Spinal cord (tissue), 10 donors: ENCODE measurements around the gene CTU2. TPM values are rescaled to one million over a fixed set of nuclear protein-coding genes. Genes with fewer than 3 reads are reported as not detected.
"Not testable (repeated sequence)": the region's sequence is repeated elsewhere in the genome, so short reads cannot be mapped to it uniquely, and the experiment has no call there.

Experiments
- DNase-seq, 6 donors: peaks; one replicate each; pipeline versions ENCODE4 v3.0.0 to v3.0.0-alpha.2; 2013 to 2015; ENCODE audit warnings: low spot score in 6 of 6, low read depth in 4 of 6
- H3K27ac ChIP-seq: one replicate; pipeline ENCODE4 v1.5.1; 2013; ENCODE audit warnings: low read depth, low read length, control low read depth
- H3K27me3 ChIP-seq: one replicate; pipeline ENCODE4 v1.6.1; 2013; ENCODE audit warnings: low read length; ENCODE audit not compliant: control insufficient read depth, insufficient read depth
- H3K36me3 ChIP-seq: one replicate; pipeline ENCODE4 v1.6.1; 2013; ENCODE audit warnings: low read length; ENCODE audit not compliant: control insufficient read depth, insufficient read depth
- H3K4me1 ChIP-seq: one replicate; pipeline ENCODE4 v1.6.1; 2013; ENCODE audit warnings: low read length; ENCODE audit not compliant: control insufficient read depth, insufficient read depth
- H3K4me3 ChIP-seq: one replicate; pipeline ENCODE4 v1.5.1; 2013; ENCODE audit warnings: low read depth, low read length, control low read depth
- H3K9me3 ChIP-seq: one replicate; pipeline ENCODE4 v1.6.1; 2013; ENCODE audit warnings: low read length; ENCODE audit not compliant: control insufficient read depth, insufficient read depth
- WGBS: methylation state at CpG from one replicate; pipeline ENCODE4 v1.1.5; 2013; ENCODE audit warnings: missing lambda C conversion rate; ENCODE audit not compliant: insufficient coverage; 5-methylcytosine and 5-hydroxymethylcytosine counted together
- polyA plus RNA-seq, 2 donors: library from polyadenylated mRNA; unstranded; fragments of 120-200 nt; gene quantifications; one replicate each; pipeline ENCODE4 v1.2.1, GENCODE V29; 2013; ENCODE audit not compliant: insufficient read length in 2 of 2
- total RNA-seq, 2 donors: library from RNA; depleted of rRNA in 1 of 2; stranded (reverse); fragments of 120-200 nt in 1 of 2; fragments of >200 nt in 1 of 2; gene quantifications; one replicate each; pipeline versions ENCODE4 v1.2.3 to v1.2.4, GENCODE V29; 2013 to 2014
- donor health status: healthy.

The CTU2 gene
- total and polyA plus RNA-seq, 4 donors, result 8.6 to 25.8 (median 20.0) TPM

GRCh38 chr16:88667461-88667860 is 38.8 kb upstream of the CTU2 start:
- peaks cover 23% of the 10 kb centered on the region for H3K36me3 ChIP-seq
- H3K27me3 ChIP-seq, result no peaks in the 10 kb centered on the region
- WGBS, result 62% methylated on average over 5 of the region's 5 CpGs
- no peak overlapping the region for H3K4me3 ChIP-seq
- H3K9me3 ChIP-seq, result no peaks in the 10 kb centered on the region
- peaks cover 9% of the 10 kb centered on the region for H3K4me1 ChIP-seq
- no peak for DNase-seq
- no peak overlapping the region for H3K27ac ChIP-seq

GRCh38 chr16:88669493-88669892 is 36.8 kb upstream of the CTU2 start:
- 100% methylated on average over 1 of the region's 8 CpGs for WGBS
- not testable (repeated sequence) for H3K4me1 ChIP-seq, H3K27me3 ChIP-seq, H3K4me3 ChIP-seq, H3K9me3 ChIP-seq, DNase-seq, H3K27ac ChIP-seq
- H3K36me3 ChIP-seq, result peaks cover 39% of the 10 kb centered on the region

DNA sequence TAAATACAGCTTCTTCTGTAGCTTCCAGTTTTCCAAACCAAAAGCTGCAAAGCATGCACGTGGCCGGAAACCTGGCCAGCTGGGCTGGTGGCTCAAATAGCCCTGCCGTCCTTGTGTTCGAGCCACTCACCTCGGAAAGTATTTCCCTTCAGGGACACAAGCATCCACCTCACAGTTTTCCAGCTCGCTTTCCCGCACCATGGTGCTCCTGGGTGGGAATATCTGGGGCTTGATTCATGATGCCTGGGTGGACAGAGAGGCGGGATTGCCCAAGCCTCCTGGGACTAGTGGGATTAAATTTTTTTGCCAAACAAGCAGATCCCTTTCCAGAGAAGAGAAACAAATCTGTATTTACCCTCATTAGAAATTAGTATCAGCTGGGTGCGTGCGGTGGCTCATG is 36.3 kb upstream of the CTU2 start:
- DNase-seq, result no peak
- Histone ChIP-seq H3K4me3 (no peak overlapping the region), H3K27me3 (no peaks in the 10 kb centered on the region), H3K4me1 (no peaks in the 10 kb centered on the region), H3K9me3 (no peaks in the 10 kb centered on the region), H3K36me3 (peaks cover 42% of the 10 kb centered on the region), H3K27ac (no peak overlapping the region)
- 92% methylated on average over 7 of the region's 10 CpGs for WGBS

GRCh38 chr16:88671806-88672205 is 34.5 kb upstream of the CTU2 start:
- no peaks in the 10 kb centered on the region for H3K9me3 ChIP-seq
- no peak overlapping the region for H3K27ac ChIP-seq
- H3K27me3 ChIP-seq, result no peaks in the 10 kb centered on the region
- H3K4me3 ChIP-seq, result no peak overlapping the region
- no peaks in the 10 kb centered on the region for H3K4me1 ChIP-seq
- no peak for DNase-seq
- H3K36me3 ChIP-seq, result peaks cover 54% of the 10 kb centered on the region
- WGBS, result 89% methylated on average over 23 of the region's 23 CpGs

DNA sequence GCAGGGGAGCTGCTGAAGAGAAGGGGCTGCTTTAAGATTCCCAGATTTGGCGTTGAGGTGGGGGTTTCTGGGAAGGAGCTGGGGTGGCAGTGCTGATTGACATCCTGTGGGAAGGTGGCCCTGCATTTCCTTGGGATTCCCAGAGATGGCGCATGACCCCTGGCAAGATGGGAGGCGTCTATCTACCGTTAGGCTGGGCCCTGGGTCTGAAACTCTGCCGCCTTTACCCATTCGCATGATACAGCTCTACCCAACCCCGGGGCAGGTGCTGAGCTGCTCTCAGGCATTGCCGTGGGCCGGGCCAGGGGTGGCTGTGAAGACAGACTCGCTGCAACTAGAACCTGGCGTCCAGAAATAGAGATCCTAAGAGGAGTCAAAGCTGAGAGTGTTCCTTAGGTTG is 33.5 kb upstream of the CTU2 start:
- no peak overlapping the region for H3K4me3 ChIP-seq
- H3K36me3 ChIP-seq, result peaks cover 51% of the 10 kb centered on the region
- no peak for DNase-seq
- no peaks in the 10 kb centered on the region for H3K4me1 ChIP-seq
- H3K9me3 ChIP-seq, result no peaks in the 10 kb centered on the region
- peaks cover 2% of the 10 kb centered on the region for H3K27me3 ChIP-seq
- H3K27ac ChIP-seq, result no peak overlapping the region
- 33% methylated on average over 11 of the region's 11 CpGs for WGBS

GRCh38 chr16:88673716-88674379 is 32.5 kb upstream of the CTU2 start:
- no peak overlapping the region for H3K27ac ChIP-seq

DNA sequence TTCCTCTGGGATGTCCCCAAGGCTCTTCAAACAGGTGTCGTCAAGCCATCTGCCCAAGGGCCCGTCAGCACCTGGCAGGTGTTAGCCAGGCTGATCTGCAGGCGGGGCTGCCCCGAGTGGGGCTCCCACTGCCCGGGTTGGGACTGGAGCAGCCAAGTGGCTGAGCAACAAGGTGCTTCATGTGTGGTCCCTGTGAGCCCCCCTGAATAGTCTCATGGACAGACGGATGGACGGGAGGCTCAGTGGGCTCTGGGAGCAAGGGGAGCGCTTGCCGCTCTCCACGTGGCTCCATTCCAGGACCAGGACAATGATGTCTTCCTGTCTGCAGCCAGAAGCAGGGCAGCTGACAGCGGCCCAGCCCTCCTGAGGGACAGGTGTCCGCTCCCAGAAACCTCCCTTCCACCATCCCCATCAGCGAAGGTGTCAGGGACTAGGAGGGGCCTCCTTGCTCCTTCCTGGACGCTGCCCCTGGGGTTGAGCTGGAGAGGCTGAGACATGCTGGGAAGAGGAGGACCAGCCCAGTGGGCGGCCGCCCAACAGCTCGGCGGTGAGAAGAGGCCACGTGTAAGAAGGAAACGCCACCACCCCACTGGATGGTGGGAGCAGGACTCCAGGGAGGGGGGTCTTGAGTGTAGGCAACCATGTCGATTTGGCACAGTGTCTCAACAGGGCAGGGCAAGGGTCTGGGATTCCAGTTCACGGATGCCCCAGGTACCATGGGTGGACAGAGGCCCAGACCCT is 29.6 kb upstream of the CTU2 start:
- Histone ChIP-seq H3K36me3 (peaks cover 45% of the 10 kb centered on the region), H3K27ac (no peak overlapping the region), H3K27me3 (peaks cover 15% of the 10 kb centered on the region), H3K9me3 (no peaks in the 10 kb centered on the region), H3K4me1 (peaks cover 11% of the 10 kb centered on the region), H3K4me3 (no peak overlapping the region)
- WGBS, result 82% methylated on average over 19 of the region's 22 CpGs
- DNase-seq, result no peak

More at GRCh38 chr16:88673716-88674379, 32.5 kb upstream of the CTU2 start:
- Histone ChIP-seq H3K4me3 (no peak overlapping the region), H3K4me1 (peaks cover 6% of the 10 kb centered on the region), H3K27me3 (peaks cover 8% of the 10 kb centered on the region), H3K9me3 (no peaks in the 10 kb centered on the region), H3K36me3 (peaks cover 48% of the 10 kb centered on the region)
- DNase-seq, result no peak
- 91% methylated on average over 15 of the region's 19 CpGs for WGBS

DNA sequence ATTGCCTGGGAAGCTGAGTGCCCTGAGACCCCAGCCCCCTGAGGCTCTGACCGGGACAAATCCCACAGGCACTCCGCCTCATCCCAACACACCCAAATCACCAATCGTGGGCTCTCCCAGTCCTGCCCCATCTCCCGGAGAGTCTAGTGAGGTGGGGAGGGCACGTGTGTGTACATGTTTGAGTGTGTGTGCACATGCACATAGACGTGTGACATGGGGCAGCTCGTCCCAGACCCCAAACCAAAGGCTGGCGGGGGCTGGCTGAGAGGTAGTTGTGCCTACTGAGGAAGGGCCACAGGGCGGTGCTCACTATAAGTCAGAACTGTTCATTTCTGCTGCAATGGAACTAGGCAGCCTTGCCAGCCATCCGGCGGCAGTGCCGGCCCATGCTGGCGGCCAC is 28.6 kb upstream of the CTU2 start:
- 47% methylated on average over 7 of the region's 13 CpGs for WGBS
- Histone ChIP-seq H3K27ac (no peak overlapping the region), H3K4me1 (peaks cover 16% of the 10 kb centered on the region), H3K4me3 (no peak overlapping the region), H3K27me3 (peaks cover 18% of the 10 kb centered on the region), H3K9me3 (no peaks in the 10 kb centered on the region), H3K36me3 (peaks cover 35% of the 10 kb centered on the region)
- no peak for DNase-seq

GRCh38 chr16:88678224-88678979 is 27.9 kb upstream of the CTU2 start:
- peak in 1 of 6 donors; percentile 9 for DNase-seq
- Histone ChIP-seq H3K9me3 (no peaks in the 10 kb centered on the region), H3K4me3 (no peak overlapping the region), H3K27me3 (peaks cover 18% of the 10 kb centered on the region), H3K27ac (no peak overlapping the region), H3K4me1 (peaks cover 16% of the 10 kb centered on the region), H3K36me3 (peaks cover 31% of the 10 kb centered on the region)
- 41% methylated on average over 26 of the region's 32 CpGs for WGBS
